VCaP (cell line): ENCODE results near the gene TXNIP.

ENCODE experiments used
- H3K27ac ChIP-seq: fragments of 450-650 bp; 2 replicates; pipeline ENCODE4 v1.5.1; 2017
- CTCF ChIP-seq: fragments of 450-650 bp; conservative IDR thresholded peaks from 2 replicates; pipeline ENCODE4 v1.5.1; 2017; ENCODE audit warnings: mild to moderate bottlenecking, moderate library complexity

TXNIP gene

GRCh38 chr1:145952903-145953302 lies 43.5 kb downstream of the TXNIP start:
- TF ChIP-seq CTCF: no peak
- no peak overlapping the region for H3K27ac ChIP-seq

GRCh38 chr1:145951526-145951925 lies 44.9 kb downstream of the TXNIP start:
- no peak for TF ChIP-seq CTCF

DNA sequence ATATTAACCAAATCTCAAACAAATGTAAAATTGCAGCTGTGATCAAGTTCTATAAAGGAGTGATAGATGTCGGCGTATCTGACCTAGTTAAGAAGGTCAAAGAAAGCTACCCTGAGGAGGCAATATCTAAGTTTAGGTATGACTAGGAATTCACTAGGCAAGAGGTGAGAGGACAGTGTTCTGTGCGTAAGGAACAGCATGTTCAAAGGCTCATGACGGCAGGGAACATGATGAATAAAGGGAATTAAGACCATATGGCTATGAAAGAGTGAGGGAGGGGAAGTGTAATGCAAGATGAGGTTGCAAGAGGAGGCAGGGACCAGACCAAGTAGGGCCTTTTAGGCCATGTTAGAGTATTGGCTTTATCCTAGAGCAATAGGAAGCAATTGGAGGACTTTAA lies 47.2 kb downstream of the TXNIP start:
- no peak for TF ChIP-seq CTCF
- H3K27ac ChIP-seq: no peak overlapping the region

More at GRCh38 chr1:145951526-145951925, 44.9 kb downstream of the TXNIP start:
- H3K27ac ChIP-seq: no peak overlapping the region

DNA sequence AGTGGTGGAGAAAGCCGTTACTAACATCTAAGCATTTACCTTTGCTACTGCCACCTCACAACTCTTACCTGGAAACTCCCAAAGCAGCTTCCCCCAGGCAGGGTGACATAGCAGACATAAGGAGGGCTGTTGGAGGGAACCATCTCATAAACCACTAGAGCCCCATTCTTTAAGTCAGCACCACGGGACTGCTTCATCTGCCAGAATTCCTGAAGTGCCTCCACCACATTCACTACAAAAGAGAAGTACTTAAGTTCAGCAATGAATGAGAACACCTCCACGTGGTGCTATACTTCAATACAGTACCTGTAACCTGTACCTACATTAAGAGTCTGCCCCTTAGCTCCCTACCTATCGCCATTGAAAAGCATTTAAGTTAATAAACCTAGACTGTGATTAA lies 48.8 kb downstream of the TXNIP start:
- no peak overlapping the region for H3K27ac ChIP-seq

GRCh38 chr1:145946477-145946986 lies 49.8 kb downstream of the TXNIP start:
- no peak for TF ChIP-seq CTCF
- H3K27ac ChIP-seq: no peak overlapping the region

More for the DNA sequence above, 48.8 kb downstream of the TXNIP start:
- TF ChIP-seq CTCF: no peak

- TF ChIP-seq CTCF: no peak
- no peak overlapping the region for H3K27ac ChIP-seq
Observed at GRCh38 chr1:145944532-145944931, 51.8 kb downstream of the TXNIP start.

- no peak for TF ChIP-seq CTCF
- H3K27ac ChIP-seq: no peak overlapping the region
Observed at GRCh38 chr1:145942871-145943270, 53.5 kb downstream of the TXNIP start.
